NCI-H69 (cell line): ENCODE data around the gene PHLPP1.
"Not testable (repeated sequence)": the region's sequence is repeated elsewhere in the genome, so short reads cannot be mapped to it uniquely, and the experiment has no call there.

Experiments used
- DNase-seq: peaks from one replicate; lab custom pipeline; 2025; lab: John Stamatoyannopoulos, UW

Gene PHLPP1

DNA sequence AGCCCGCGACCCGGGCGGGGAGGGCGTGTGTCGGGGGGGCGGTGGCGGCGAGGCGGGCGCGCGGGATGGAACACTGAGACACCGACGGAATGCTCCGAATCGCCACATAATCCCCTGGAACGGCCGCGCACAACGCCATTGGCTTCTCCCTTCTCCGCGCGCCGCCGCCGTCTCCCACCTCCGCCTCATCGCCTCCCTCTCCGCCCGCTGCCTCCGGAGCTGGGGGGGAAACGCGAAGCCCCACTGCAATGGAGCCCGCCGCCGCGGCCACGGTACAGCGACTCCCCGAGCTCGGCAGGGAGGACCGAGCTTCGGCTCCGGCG, at the start of gene PHLPP1:
TSS of gene PHLPP1 (plus strand) at position 106 of the 323 bp plus-strand sequence. CDS start at position 249, 143 bp downstream.
- no peak for DNase-seq

DNA sequence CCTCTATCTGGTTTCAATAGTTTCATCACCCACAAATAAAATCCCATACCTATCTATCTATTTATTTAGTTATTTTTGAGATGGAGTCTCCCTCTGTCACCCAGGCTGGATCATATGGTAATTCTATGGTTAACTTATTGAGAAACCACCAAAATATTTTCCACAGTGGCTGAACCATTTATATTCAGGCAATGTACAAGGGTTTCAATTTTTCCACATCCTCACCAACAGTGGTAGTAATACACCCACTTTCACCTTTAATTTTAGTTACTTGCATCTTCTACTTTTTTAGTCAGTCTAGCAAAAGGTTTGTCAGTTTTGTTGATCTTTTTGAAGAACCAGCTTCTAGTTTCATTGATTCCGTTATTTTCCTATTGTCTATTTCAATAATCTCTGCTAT, 46.1 kb upstream of the PHLPP1 start:
- no peak for DNase-seq

DNA sequence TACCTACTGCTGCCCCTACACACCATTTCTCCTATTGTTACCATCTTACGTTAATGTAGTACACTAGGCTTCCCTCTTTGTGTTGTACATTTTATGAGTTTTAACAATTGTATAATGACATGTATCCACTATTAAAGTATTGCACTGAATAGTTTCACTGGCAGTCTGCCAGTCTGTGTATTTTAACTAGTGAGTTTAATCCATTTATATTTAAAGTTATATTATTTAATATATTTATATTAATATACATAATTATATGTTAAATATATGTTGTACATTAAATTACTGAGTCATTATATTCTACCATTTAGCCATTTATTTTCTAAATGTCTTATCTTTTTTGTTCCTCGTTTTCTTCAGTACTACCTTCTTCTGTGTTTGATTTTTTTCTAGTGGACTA, 44.8 kb upstream of the PHLPP1 start:
- no peak for DNase-seq

DNA sequence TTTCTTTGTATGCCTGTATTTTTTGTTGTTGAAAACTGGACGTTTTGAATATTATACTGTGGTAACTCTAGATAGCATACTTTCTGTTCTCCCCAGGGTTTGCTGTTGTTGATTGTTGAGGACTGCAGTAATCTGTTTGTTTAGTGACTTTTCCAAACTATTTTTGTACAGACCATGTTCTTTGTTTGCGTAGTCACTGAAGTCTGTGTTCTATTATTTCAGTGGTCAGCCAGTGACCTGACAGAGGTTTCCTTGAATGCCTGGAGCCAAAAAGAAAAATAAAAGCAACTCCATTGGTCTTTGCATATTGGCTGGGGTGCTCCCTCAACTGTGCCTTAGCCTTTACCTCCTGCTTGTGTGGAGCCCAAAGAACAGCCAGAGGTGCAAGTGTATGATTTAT, 42.7 kb upstream of the PHLPP1 start:
- no peak for DNase-seq

DNA sequence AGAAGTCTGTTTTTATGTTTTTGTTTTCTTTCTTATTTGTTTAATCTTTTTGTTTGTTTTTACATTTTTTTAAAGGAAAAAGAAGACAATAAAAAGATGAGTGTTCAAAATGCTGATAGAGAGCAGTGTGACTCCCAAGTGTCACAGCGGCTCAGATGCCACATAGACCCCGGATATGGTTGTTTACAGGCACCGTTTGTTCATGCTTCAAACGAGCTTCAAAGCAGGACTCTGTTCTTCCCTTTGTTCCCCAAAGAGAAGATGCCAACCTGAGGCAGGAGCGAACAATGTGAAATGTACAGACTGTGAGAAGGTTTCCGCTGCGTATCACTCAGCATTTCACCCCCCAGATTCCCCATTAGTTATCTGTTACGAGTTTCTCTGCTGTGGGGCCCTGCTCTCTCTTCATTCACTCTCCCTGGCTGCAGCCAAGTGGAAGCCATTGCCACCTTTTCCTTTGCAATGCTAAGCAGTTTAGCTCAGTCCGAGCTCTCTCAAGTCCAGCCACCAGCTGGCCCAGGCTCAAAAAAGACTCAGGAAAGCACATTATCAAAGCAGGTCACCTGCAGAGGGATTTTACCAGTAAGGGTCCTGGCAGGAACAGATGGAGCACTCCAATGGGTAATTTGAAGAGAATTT, 36.4 kb upstream of the PHLPP1 start:
- peak; percentile 99 for DNase-seq

DNA sequence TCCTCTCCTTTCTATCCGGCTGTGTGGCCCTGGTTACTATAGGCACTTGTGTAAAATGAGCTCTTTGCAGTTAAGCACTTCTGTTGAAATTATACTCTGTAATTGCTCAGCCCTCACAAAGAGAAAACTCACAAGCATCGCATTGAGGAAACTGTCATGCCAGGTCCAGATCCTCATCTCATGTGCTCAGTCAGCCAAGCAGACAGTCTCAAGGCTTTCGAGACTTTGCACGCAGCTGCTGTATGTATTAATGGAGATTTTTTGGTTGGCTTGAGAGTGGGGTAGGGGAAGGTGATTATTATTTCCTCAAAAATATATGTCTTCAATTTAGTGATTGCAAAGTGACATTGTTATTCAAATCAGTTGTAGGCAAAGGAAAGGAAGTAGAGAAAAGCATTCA, 33.0 kb upstream of the PHLPP1 start:
- DNase-seq, result peak; percentile 93

DNA sequence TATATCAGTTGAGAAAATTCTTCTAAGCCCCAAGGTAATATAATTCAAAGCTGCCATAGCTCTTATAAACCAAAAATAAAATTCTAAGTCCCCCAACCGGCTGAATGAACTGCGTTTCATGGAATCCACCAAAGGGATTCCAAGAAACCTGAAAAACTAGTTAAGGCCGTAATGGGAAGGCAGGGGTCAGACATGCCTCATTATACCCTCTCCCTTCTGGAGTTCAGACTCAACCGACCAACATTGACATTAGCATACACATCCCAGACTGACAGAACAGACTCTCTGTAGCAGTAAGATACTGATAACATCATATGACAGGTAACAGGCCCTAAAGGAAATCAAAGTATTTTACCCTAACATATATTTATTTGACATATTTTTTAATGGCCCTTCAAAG, 31.4 kb upstream of the PHLPP1 start:
- DNase-seq, result no peak

DNA sequence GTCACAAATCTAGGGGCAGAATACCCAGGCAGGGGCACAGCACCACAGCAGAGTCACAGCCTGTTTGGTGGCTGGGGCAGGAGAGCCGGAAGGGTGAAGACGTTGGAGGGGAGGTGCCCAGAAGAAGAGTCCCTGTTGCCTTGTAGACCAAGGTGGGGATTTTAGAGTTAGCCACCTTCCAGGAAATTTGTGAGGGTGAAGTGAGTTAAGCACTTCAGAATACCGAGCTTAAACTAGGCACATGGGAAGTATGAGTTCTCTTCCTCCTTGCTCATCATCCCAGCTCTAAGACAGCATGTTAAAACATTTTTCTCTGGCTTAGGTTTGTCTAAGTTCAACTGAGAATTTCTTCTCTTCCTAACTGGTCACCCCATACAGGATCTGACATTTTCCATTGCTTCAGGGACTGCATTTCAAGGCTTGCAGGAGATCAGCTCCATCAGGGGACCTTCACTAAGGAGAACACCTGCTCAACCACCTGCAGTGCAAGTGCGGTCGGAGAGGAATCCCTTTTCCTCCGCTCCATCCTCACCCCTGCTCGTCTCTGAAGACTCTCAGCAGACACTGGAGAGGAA, 26.5 kb upstream of the PHLPP1 start:
- no peak for DNase-seq

DNA sequence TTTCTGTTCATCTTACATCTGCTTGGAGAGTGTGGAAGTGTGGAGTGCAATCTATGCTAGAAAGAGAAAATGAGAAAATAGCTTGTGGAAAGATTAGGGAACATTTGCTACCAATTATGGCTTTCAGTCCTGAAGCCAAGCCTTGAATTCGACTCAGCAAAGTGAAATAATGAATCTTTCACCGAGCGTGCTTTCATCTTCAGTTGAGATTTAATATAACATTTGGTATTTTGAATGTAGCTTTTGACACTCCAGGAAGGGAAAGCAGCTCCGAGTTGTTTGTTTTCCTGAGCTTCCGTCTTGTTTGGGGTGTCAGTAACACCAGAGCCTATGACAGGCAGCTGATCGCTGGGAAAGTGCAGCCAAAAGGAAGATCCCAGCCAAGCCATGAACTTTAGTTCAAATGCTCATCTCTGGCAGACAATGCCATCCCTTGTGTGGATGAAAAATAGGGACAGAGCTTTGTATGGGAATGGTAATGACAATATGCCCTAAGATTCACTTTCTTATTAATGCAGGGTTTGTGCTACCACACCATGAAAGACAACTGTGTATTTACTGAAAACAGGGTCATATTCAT, 25.0 kb upstream of the PHLPP1 start:
- DNase-seq, result no peak

DNA sequence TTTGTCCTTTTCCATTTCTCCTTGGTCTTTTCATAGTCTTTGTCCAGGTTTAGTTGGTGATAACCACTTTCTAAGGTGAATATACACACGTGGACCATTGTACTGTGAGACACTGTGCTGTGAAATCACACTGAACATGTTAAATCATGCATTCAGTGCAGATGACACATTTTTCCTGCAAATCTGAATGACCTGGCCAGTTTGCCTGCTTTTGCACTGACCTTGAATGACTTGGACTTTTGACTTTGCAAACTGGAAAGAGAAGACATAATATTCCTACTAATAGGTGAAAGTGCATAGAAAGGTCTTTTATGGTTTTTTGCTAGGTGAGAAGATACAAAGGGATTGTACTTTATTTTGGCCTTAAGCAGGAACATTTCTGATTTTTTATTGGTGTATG, 21.7 kb upstream of the PHLPP1 start:
- DNase-seq, result no peak

DNA sequence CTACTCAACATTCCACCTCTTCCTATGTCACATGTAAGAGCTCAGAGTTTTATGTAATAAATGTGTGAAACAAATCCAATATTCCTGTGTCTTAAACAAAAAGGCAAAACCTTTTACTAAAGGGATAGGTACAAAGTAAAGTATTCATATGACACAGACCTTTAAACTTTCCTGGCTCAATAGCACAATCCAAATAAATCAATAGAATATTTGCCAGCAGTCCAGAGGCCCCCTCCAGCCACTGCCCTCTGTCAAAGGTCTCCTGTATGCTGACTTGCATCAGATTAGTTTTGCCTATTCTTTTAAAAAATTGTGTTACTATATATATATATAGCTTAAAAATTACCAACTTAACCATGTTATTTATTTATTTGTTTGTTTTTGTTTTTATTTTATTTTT, 17.7 kb upstream of the PHLPP1 start:
- DNase-seq, result no peak

DNA sequence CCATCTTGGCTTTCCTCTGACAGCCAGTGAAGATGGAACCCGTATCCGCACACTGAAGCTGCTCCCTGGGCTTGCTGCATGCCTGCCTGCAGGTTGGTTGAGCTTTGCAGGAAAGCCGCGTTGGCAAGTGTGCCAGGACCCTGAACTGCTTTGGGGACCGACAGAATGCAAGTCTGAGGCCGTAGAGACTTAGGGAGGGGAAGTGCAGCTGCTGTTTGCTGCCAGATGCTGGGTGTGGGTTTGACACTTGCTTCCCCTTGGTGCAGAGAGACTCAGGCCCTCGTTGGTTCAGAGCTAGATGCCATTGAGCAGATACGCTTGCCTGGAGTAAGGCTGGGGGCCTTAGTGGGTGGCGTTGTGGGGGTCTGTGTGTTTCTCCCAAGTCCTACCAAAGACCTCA, 13.1 kb upstream of the PHLPP1 start:
- no peak for DNase-seq

DNA sequence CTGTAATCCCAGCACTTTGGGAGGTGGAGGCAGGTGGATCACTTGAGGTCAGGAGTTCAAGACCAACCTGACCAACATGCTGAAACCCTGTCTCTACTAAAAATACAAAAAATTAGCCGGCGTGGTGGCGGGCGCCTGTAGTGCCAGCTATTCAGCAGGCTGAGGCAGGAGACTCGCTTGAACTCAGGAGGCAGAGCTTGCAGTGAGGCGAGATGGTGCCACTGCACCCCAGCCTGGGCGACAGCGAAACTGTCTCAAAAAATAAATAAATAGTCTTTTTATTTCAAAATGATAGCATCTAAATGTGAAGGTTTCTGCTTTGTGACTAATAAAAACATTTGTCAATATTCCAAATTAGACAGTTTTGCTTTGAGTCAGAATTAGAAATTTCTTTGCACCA, 8.5 kb upstream of the PHLPP1 start:
- DNase-seq, result not testable (repeated sequence)

DNA sequence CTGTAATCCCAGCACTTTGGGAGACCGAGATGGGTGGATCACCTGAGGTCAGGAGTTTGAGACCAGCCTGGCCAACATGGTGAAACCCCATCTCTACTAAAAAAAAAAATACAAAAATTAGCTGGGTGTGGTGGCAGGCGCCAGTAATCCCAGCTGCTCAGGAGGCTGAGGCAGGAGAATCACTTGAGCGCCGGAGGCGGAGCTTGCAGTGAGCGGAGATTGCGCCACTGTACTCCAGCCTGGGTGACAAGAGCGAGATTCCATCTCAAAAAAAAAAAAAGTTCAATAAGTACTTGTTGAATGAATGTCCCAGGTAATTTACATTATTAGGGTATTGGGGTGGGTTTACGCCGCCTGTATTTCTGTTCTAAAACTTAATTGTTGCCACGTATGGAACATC, 5.4 kb upstream of the PHLPP1 start:
- DNase-seq, result peak; percentile 96

DNA sequence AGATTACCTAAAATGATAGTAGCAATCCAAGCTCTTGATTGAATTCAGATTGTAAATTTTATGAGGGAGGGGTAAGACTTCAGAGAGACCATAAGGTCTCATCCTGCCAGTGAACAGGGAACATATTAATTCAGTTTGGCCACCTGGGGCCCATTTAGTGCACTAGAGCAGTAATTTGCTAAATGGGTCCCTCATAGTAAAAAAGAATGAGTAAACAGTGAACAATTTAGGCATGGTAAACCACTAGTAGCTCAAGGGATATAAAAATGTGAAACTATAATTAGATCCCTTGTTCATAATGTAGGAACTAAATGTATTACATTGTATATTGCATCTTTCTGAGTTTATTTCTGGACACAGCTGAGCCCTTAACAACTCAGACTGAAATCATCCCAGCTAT, 4.9 kb upstream of the PHLPP1 start:
- DNase-seq, result peak; percentile 100

DNA sequence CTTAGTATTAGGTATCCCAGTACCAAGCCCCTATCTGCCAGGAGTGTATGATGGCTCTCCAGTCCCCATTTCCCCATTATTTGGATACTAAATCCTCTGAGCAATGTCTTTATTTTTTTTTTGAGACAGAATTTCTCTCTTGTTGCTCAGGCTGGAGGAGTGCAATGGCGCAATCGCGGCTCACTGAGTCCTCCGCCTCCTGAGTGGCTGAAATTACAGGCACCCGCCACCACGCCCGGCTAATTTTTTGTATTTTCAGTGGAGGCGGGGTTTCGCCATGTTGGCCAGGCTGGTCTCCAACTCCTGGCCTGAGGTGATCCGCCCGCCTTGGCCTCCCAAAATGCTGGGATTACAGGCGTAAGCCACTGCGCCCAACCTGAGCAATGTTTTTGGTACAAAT, 3.6 kb upstream of the PHLPP1 start:
- DNase-seq, result no peak

DNA sequence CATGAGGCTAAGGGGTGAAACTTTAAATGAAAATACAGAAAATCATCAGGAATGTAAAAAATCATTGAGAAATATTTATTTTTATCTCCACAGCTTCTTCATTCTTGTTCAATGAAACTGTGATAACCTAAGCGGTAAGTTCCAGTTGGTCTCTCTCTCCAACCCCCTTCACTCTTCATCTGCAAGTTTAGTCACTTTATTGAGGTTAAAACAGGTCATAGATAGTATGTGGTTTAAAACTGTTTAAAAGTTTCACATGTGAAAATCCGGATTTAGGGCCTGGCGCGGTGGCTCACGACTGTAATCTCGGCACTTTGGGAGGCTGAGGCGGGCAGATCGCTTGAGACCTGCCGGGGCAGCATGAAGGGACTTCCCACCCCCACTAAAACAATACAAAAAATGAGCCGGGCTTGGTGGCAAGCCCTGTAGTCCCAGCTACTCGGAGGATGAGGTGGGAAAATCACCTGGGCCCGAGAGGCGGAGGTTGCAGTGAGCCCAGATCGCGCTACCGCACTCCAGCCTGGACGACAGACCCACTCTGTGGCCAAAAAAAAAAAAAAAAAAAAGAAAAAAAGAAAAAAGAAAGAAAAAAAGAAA, 1.6 kb upstream of the PHLPP1 start:
- no peak for DNase-seq

DNA sequence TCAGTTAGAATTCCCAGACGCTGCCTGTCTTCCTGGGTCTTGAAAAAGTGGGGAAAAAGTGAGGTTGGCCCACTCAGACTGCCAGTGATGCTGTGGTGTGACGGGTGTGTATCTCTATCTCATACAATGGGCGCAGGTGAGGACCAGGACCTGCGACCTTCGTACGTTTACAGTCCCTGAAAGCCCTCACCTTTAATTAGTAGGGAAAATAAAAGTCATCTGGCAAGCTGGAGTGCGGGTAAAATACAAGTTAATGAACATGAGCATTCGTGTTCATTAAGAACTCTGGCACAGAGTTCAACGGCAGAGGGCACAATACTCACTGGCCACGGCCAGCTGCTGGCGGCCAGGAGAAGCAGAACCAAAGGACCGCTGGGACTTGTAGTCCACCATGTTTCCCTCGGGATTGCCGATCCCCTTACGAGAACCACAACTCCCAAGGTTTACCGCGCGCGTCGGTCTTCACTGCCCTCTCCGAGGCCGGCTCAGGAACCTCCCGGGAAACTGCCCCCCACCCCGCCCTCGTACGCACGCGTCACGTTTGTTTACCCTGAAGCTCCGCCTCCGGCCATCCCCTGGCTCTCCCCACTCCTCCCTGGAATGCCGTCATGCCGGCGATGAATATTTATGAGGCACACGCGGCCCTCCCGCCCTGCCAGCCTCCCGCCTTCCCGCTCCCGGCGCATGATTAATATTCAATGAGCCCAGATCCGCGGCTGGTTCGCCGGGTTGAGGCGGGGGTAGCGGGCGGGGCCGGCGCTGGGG, 488 bp upstream of the PHLPP1 start:
- DNase-seq, result peak; percentile 100

DNA sequence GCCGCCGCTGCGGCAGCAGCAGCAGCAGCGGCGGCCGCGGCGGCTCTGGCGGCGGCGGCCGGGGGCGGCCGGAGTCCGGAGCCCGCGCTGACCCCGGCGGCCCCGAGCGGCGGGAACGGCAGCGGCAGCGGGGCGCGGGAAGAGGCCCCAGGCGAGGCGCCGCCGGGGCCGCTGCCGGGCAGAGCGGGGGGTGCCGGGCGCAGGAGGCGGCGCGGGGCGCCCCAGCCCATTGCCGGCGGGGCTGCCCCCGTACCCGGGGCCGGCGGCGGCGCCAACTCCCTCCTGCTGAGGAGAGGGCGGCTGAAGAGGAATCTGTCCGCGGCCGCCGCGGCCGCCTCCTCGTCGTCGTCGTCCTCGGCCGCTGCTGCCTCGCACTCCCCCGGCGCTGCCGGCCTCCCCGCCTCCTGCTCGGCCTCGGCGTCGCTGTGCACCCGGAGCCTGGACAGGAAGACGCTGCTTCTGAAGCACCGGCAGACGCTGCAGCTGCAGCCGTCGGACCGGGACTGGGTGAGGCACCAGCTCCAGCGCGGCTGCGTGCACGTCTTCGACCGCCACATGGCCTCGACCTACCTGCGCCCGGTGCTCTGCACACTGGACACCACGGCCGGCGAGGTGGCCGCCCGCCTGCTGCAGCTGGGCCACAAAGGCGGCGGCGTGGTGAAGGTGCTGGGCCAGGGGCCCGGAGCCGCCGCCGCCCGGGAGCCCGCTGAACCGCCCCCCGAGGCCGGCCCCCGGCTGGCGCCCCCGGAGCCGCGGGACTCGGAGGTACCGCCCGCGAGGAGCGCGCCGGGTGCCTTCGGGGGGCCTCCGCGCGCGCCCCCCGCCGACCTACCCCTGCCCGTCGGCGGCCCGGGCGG, 646 bp downstream of the PHLPP1 start:
- peak; percentile 89 for DNase-seq

DNA sequence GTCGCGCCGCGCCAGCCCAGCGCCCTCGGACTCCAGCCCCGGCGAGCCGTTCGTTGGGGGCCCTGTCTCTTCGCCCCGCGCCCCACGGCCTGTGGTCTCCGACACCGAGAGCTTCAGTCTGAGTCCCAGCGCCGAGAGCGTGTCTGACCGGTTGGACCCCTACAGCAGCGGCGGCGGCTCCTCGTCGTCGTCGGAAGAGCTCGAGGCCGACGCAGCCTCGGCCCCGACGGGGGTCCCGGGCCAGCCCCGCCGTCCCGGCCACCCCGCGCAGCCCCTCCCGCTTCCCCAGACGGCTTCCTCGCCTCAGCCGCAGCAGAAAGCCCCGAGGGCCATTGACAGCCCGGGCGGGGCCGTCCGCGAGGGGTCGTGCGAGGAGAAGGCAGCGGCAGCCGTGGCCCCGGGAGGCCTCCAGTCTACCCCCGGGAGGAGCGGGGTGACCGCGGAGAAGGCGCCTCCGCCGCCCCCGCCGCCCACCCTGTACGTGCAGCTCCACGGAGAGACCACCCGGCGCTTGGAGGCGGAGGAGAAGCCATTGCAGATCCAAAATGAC, 1.4 kb downstream of the PHLPP1 start:
- DNase-seq, result peak; percentile 93

DNA sequence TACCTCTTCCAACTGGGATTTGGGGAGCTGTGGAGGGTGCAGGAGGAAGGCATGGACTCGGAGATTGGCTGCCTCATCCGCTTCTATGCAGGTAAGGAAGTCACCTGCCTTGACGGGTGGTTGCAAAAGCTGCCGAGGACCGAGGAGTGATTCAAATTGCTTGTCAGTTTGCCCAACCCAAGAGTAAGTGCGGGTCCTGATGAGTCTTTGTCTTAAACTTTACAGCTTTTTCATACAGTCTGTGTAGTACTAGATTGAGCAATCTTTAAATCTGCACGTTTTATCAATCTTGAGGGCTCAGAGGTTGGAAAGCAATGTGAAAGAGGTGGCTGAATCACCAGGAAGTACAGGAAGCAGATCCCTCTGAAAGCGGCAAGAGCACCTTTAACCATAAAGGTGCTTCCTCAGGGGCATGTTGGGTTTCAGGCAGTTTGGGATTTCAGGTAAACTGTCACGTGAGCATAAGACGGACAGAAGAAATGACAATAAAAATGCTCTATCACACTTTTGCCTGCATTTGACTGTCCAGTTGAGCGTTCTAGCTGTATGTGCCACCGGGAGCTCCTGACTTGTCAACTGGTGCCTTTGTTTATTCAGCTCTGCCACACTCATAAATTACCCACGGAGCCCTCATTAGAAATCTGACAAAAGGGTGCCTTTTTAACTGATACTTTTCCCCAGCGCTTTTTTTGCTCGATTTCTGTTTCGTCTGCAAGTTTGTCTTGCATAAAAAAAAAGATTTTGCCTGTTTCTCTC, 2.0 kb downstream of the PHLPP1 start:
- DNase-seq, result peak; percentile 94
